ENCODE measurements around the gene LHX2.

Gene LHX2

DNA sequence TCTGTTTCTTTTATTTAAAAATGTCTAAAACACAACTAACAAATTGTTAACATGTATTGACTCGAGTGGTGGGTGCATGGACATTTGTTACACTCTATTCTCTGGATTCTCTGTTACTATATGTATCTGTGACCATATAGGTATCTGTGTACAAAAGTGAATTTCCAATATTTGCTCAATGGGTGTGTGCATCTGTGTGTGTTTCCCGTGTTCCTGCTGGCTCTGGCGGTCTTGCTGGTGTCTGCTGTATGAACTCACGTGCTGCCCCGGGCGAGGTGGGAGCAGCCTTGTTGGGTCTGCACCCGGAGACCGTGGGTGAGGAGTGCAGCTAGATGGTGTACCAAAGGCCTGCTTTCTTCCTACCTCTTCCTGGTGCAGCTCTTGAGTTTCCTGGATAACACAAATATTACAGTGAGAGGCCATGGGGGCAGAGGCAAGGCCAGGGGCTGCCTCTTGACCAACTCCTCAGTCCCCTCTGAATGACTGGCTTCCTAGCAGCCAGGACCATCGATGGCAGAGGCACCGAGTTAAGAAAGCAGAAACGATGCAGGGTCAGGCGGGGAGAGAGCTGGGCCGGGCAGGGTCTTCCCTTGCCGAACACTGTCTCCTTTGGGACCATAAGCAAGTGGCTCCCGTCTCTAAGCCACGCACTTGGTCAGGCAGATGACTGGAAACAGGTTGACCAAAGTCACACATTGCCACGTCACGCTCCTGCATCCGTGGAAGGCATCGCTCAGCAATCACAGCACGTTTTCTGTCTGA is 49.5 kb downstream of the LHX2 start:
- TF ChIP-seq, protein P1, sequence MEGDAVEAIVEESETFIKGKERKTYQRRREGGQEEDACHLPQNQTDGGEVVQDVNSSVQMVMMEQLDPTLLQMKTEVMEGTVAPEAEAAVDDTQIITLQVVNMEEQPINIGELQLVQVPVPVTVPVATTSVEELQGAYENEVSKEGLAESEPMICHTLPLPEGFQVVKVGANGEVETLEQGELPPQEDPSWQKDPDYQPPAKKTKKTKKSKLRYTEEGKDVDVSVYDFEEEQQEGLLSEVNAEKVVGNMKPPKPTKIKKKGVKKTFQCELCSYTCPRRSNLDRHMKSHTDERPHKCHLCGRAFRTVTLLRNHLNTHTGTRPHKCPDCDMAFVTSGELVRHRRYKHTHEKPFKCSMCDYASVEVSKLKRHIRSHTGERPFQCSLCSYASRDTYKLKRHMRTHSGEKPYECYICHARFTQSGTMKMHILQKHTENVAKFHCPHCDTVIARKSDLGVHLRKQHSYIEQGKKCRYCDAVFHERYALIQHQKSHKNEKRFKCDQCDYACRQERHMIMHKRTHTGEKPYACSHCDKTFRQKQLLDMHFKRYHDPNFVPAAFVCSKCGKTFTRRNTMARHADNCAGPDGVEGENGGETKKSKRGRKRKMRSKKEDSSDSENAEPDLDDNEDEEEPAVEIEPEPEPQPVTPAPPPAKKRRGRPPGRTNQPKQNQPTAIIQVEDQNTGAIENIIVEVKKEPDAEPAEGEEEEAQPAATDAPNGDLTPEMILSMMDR (IDR thresholded peaks at IDR 0.05; ENCODE audit: low read length, missing control alignments), result no peak
- no peak overlapping the region for H3K4me3 ChIP-seq (replicated peaks; ENCODE audit: low read depth, low read length)
- DNase-seq (ENCODE audit: low read depth), result no peak

GRCh38 chr9:124062172-124062571 is 50.6 kb downstream of the LHX2 start:
- no peak for DNase-seq (ENCODE audit: low read depth)
- H3K4me3 ChIP-seq (replicated peaks; ENCODE audit: low read depth, low read length), result no peak overlapping the region
- TF ChIP-seq, protein P1 (IDR thresholded peaks at IDR 0.05; ENCODE audit: low read length, missing control alignments), result peak; percentile 27

DNA sequence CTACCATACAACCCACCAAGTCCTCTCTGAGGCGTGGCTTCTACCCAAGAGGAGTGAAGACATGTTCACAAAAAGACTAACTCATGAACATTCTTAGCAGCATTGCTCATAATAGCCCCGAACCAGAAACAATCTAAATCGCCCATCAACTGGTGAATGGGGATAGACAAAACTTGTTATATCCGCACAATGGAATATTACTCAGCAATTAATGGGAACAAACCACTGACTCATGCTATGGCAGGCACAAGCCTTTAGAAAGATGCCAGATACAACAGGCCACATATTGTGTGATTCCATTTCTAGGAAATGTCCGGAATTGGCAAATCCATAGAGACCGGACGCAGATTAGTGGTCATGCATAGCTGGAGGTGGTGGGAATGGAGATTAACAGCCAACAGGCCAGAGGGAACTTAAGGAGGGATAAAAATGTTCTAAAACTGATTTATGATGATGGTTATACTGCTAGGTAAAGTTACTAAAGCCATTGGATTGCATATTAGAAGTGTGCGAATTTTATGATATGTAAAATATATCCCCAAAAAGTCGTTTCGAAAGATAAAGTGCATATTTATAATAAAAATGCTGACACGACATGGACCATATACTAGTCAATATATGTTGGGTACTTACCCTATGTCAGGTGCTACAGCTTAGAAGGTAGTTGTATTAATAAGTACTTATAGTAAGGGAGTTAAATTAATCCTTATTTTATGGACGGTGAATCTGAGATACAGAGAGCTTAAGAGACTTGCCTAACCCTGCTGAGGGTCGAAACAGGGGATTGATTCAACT is 55.4 kb downstream of the LHX2 start:
- H3K4me3 ChIP-seq (replicated peaks; ENCODE audit: low read depth, low read length), result no peak overlapping the region
- TF ChIP-seq, protein P1 (IDR thresholded peaks at IDR 0.05; ENCODE audit: low read length, missing control alignments), result no peak
- no peak for DNase-seq (ENCODE audit: low read depth)

DNA sequence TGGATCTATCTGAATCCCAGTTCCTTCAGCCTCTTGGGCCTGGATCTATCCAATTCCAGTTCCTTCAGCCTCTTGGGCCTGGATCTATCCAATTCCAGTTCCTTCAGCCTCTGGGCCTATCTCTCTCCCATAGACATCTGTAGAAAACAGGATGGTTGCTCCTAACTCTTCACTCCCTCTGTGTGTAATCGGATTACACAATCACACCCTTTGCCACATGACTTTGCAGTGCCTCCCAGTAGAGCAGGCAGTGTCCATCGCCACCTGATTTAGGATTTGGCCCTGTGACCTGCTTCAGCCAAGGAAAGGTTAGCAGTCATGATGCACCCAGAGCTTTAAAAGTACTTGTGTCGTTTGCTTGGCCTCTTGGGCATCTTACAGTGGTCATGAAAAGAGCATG is 56.7 kb downstream of the LHX2 start:
- TF ChIP-seq, protein P1 (IDR thresholded peaks at IDR 0.05; ENCODE audit: low read length, missing control alignments), result no peak
- no peak overlapping the region for H3K4me3 ChIP-seq (replicated peaks; ENCODE audit: low read depth, low read length)
- DNase-seq (ENCODE audit: low read depth), result no peak

- TF ChIP-seq, protein P1 (IDR thresholded peaks at IDR 0.05; ENCODE audit: low read length, missing control alignments), result no peak
- no peak overlapping the region for H3K4me3 ChIP-seq (replicated peaks; ENCODE audit: low read depth, low read length)
- DNase-seq (ENCODE audit: low read depth), result no peak
These were observed 63.2 kb downstream of the LHX2 start for GRCh38 chr9:124074746-124075145.

- TF ChIP-seq, protein P1 (IDR thresholded peaks at IDR 0.05; ENCODE audit: low read length, missing control alignments), result no peak
- no peak overlapping the region for H3K4me3 ChIP-seq (replicated peaks; ENCODE audit: low read depth, low read length)
- no peak for DNase-seq (ENCODE audit: low read depth)
These were observed 64.2 kb downstream of the LHX2 start for GRCh38 chr9:124075761-124076160.
